Upper lobe of left lung (tissue), 6 donors: ENCODE measurements around the gene CHPF2. TPM values are rescaled to one million over a fixed set of nuclear protein-coding genes. Genes with fewer than 3 reads are reported as not detected.
A peak's percentile ranks its signal among the peaks of the same experiment; 100 is the strongest.

Experiments used
- ATAC-seq, 2 donors: fragments of 200-7000 bp; cut with Tn5 transposase; one replicate each; pipeline ENCODE4 v1.9.1; 2022; ENCODE audit warnings: mild to moderate bottlenecking in 2 of 2, moderate library complexity in 2 of 2; ENCODE audit not compliant: low FRiP score in 2 of 2
- DNase-seq, 2 donors: peaks; one replicate each; pipeline ENCODE4 v3.0.0-alpha.2; 2019 to 2020
- H3K27ac ChIP-seq, 4 donors: fragments of 200-600 bp; sonication (generic); one replicate each; pipeline ENCODE4 v1.5.1; 2016 to 2019
- H3K27me3 ChIP-seq, 4 donors: fragments of 200-600 bp; sonication (generic); one replicate each; pipeline ENCODE4 v1.5.1; 2017 to 2019
- H3K36me3 ChIP-seq, 4 donors: fragments of 200-600 bp; sonication (generic); one replicate each; pipeline ENCODE4 v1.5.1; 2016 to 2019
- H3K4me1 ChIP-seq, 4 donors: fragments of 200-600 bp; sonication (generic); one replicate each; pipeline ENCODE4 v1.5.1; 2018 to 2019
- H3K4me3 ChIP-seq, 4 donors: fragments of 200-600 bp; sonication (generic); one replicate each; pipeline ENCODE4 v1.5.1; 2017 to 2019; ENCODE audit warnings: mild to moderate bottlenecking in 2 of 4, moderate library complexity in 1 of 4
- H3K9me3 ChIP-seq, 4 donors: fragments of 200-600 bp; sonication (generic); one replicate each; pipeline ENCODE4 v1.5.1; 2018 to 2019
- EP300 ChIP-seq, 4 donors: sonication (generic); formaldehyde crosslinking; IDR thresholded peaks; one replicate each; pipeline ENCODE4 v1.5.1; 2017; ENCODE audit warnings: antibody characterized with exemption in 4 of 4, control low read depth in 2 of 4
- POLR2A ChIP-seq, 4 donors: fragments of 450-650 bp; IDR thresholded peaks; one replicate each; pipeline ENCODE4 v1.5.1; 2016 to 2017; ENCODE audit warnings: antibody characterized with exemption in 4 of 4, mild to moderate bottlenecking in 2 of 4
- POLR2AphosphoS5 ChIP-seq, 2 donors: sonication (generic); formaldehyde crosslinking; IDR thresholded peaks; one replicate each; pipeline ENCODE4 v1.5.1; 2017; ENCODE audit warnings: antibody characterized with exemption in 2 of 2
- WGBS, 2 donors: methylation state at CpG; one replicate each; pipeline ENCODE4 v1.1.5; 2017 to 2018; 5-methylcytosine and 5-hydroxymethylcytosine counted together
- total RNA-seq, 6 donors: library from RNA; depleted of rRNA in 4 of 6; stranded (reverse); fragments of >200 nt in 4 of 6; gene quantifications; one replicate each; pipeline versions ENCODE4 v1.1.0 to v1.2.1, GENCODE V29; 2016 to 2021
- TF ChIP-seq, protein P1 (sequence below), 6 experiments: fragments of 450-650 bp in 4 of 6; fragments of 200-600 bp in 2 of 6; sonication (generic) in 2 of 6; IDR thresholded peaks; one replicate each; pipeline ENCODE4 v1.5.1; 2016 to 2019; ENCODE audit warnings: antibody characterized with exemption in 6 of 6
- donor health status: DM: no; HTN: no; CAD: no; lungs with moderate emphysema.
- donor health status: DM: no; HTN: yes; CAD: no; lungs with severe emphysema.

Gene CHPF2
- total RNA-seq, 6 donors from 2014 or later, result 34.4 to 69.1 (median 47.4) TPM

DNA sequence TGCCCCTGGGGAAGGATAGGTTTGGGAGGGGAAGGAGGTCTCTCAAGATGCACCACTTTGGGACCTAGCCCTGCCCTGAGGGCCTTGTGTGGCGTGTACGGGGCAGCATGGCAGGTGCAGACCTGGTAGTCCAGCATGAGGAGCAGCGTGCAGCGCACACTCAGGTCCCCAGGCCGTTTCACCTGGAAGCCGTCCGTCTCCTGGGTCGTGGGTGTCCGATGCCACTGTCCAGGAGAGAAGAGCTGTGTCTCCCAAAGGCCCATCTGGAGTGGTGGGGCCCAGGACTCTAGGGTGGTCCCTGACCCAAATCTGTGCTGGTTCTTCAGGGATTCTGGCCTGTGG is 9.4 kb downstream of the CHPF2 start:
- 79 to 89% methylated on average over 3 to 9 of the region's 9 CpGs for WGBS, 2 donors
- TF ChIP-seq, protein P1, sequence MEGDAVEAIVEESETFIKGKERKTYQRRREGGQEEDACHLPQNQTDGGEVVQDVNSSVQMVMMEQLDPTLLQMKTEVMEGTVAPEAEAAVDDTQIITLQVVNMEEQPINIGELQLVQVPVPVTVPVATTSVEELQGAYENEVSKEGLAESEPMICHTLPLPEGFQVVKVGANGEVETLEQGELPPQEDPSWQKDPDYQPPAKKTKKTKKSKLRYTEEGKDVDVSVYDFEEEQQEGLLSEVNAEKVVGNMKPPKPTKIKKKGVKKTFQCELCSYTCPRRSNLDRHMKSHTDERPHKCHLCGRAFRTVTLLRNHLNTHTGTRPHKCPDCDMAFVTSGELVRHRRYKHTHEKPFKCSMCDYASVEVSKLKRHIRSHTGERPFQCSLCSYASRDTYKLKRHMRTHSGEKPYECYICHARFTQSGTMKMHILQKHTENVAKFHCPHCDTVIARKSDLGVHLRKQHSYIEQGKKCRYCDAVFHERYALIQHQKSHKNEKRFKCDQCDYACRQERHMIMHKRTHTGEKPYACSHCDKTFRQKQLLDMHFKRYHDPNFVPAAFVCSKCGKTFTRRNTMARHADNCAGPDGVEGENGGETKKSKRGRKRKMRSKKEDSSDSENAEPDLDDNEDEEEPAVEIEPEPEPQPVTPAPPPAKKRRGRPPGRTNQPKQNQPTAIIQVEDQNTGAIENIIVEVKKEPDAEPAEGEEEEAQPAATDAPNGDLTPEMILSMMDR (IDR thresholded peaks at IDR 0.05), result no peak
- TF ChIP-seq EP300 (IDR thresholded peaks at IDR 0.05) (no peak), POLR2A (IDR thresholded peaks at IDR 0.05) (no peak), POLR2AphosphoS5 (IDR thresholded peaks at IDR 0.05) (no peak)
- peaks cover 29 to 40% (median 33%) of the 10 kb centered on the region in 4 donors for H3K4me1 ChIP-seq
- peaks cover 21 to 54% (median 36%) of the 10 kb centered on the region in 4 donors for H3K36me3 ChIP-seq
- DNase-seq, result no peak
- ATAC-seq, result no peak
- H3K9me3 ChIP-seq, result no peaks in the 10 kb centered on the region
- H3K27ac ChIP-seq, result no peak overlapping the region
- peaks cover 0 to 13% (median 6%) of the 10 kb centered on the region in 4 donors for H3K27me3 ChIP-seq
- no peak overlapping the region for H3K4me3 ChIP-seq

DNA sequence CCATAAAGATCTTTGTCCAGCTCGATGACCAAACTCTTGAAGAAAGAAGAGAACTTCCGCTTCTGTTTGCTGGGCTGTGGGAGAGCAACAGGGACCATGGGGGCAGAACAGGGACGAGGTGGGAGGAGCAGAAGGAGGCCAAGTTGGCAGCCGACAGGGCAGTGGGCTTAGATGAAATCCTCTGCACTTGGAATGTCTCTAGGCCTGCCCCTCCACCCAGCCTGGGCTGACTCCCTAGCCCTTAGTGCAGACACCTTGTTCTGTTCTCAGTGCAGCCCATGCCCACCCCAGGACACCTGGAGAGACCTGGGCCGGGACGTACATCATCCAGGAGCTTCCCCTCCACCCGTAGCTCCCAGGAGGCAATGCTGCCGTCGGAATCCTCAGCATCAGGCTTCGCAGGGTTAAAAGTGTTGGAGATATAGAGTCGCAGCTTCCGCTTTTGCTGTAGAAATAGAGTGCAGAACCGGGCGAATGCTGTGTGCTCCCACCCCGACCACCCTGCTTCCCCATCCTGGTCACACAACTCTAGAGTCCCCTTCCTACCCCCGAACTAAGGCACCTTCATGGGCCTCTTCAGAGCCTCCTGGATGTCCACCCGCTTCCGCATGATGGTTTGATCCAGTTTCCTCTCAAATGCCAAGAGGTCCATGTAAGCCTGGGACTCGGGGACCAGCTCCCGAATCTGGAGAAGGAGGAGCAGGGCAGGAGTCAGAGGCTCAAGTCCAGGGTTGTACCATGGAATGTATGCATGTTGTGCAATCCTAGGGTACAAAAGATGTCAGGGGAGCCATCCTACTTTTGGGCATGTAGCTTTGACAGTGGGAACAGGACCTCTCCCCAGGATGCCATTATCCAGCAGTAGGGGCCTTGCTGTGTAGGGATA is 10.1 kb downstream of the CHPF2 start:
- Histone ChIP-seq H3K4me3 (no peak overlapping the region), H3K36me3 (peaks cover 17 to 47% (median 30%) of the 10 kb centered on the region in 4 donors), H3K27ac (no peak overlapping the region), H3K9me3 (no peaks in the 10 kb centered on the region), H3K27me3 (peaks cover 0 to 13% (median 6%) of the 10 kb centered on the region in 4 donors), H3K4me1 (peaks cover 34 to 46% (median 39%) of the 10 kb centered on the region in 4 donors)
- no peak for DNase-seq
- ATAC-seq, result no peak
- 64 to 69% methylated on average over 14 to 19 of the region's 20 CpGs for whole genome bisulfite sequencing, 2 donors
- TF ChIP-seq EP300 (IDR thresholded peaks at IDR 0.05), result no peak
- TF ChIP-seq, protein P1 (IDR thresholded peaks at IDR 0.05), result no peak
- no peak for TF ChIP-seq POLR2A (IDR thresholded peaks at IDR 0.05)
- TF ChIP-seq POLR2AphosphoS5 (IDR thresholded peaks at IDR 0.05), result no peak

- H3K4me3 ChIP-seq, result no peak overlapping the region
- H3K27ac ChIP-seq, result no peak overlapping the region
- H3K9me3 ChIP-seq, result no peaks in the 10 kb centered on the region
- no peak for ATAC-seq
- peaks cover 15 to 41% (median 24%) of the 10 kb centered on the region in 4 donors for H3K36me3 ChIP-seq
- no peak for TF ChIP-seq POLR2AphosphoS5 (IDR thresholded peaks at IDR 0.05)
- TF ChIP-seq EP300 (IDR thresholded peaks at IDR 0.05), result no peak
- TF ChIP-seq POLR2A (IDR thresholded peaks at IDR 0.05), result no peak
- TF ChIP-seq, protein P1 (IDR thresholded peaks at IDR 0.05), result no peak
- H3K4me1 ChIP-seq, result peaks cover 40 to 52% (median 45%) of the 10 kb centered on the region in 4 donors
- WGBS, 2 donors, result 43% methylated on average over 2 of the region's 2 CpGs
- DNase-seq, result no peak
- peaks cover 0 to 13% (median 6%) of the 10 kb centered on the region in 4 donors for H3K27me3 ChIP-seq
Observed at GRCh38 chr7:151243045-151243349, 10.7 kb downstream of the CHPF2 start.

DNA sequence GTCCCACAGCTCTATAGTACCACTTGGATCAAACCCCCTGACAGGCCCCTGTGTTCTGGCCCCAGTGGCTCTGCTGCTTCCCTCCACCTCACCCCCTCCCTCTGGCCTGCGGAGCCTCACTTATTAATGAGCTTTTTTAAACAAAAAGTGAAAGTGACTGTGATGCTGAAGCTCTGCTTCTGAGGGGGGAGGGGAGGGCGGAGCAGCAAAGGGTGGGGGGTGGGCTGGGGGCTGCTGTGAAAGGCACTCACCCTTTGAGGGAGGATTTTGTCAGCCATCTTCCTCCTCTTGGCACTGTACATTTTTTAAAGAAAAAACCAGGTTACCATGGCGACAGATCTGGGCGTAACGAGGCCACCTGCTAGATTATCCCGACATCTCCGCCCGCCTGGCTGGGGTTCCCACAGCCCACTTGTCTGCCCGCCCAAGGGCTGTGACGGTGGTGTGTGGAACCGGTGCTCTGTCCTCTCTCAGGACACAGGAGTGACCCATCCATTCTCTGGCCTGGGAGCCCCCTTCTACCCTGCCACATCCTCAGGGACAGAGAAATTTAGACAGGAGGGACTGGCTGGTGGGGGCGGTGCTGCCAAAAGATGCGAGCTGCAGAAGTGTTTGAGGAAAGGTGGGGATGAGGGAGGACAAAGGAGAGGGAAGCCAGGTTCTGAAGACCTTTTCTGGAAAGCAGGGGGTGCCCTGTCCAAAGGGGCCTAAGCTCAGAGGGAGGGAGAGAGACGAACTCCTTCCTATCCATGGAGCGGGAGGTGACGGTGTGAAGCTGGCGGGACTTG is 11.3 kb downstream of the CHPF2 start:
- ATAC-seq, result no peak
- peaks cover 13 to 35% (median 19%) of the 10 kb centered on the region in 4 donors for H3K36me3 ChIP-seq
- DNase-seq, result no peak
- TF ChIP-seq POLR2AphosphoS5 (IDR thresholded peaks at IDR 0.05) (no peak), EP300 (IDR thresholded peaks at IDR 0.05) (no peak), POLR2A (IDR thresholded peaks at IDR 0.05) (no peak)
- TF ChIP-seq, protein P1 (IDR thresholded peaks at IDR 0.05), result no peak
- H3K4me1 ChIP-seq, result peaks cover 40 to 58% (median 49%) of the 10 kb centered on the region in 4 donors
- H3K27me3 ChIP-seq, result peaks cover 0 to 13% (median 6%) of the 10 kb centered on the region in 4 donors
- no peak overlapping the region for H3K27ac ChIP-seq
- peak overlapping the region in 3 of 4 donors; percentile 14 to 28 (median 25) for H3K4me3 ChIP-seq
- WGBS, 2 donors, result 41 to 53% methylated on average over 13 to 17 of the region's 17 CpGs
- H3K9me3 ChIP-seq, result no peaks in the 10 kb centered on the region
